Panc1 (cell line): ENCODE results near the gene OR6J1. TPM values are rescaled to one million over a fixed set of nuclear protein-coding genes. Genes with fewer than 3 reads are reported as not detected.

Experiments
- ATAC-seq: fragments of 200-7000 bp; cut with Tn5 transposase; 2 replicates; pipeline ENCODE4 v1.9.1; 2020; ENCODE audit warnings: mild to moderate bottlenecking, moderate library complexity
- BruUV-seq: library from RNA; stranded (reverse); fragments of 400-500 nt; replicated peaks from 2 replicates; lab custom pipeline; 2021; lab: Mats Ljungman, UMichigan
- CTCF ChIA-PET: fragments of 300-600 bp; sonication (Branson Sonifier 250); formaldehyde crosslinking; loops from one replicate; lab custom pipeline; 2022; ENCODE audit warnings: antibody characterized with exemption; lab: Charles Lee
- POLR2A ChIA-PET: fragments of 300-600 bp; sonication (Branson Sonifier 250); formaldehyde crosslinking; loops from one replicate; lab custom pipeline; 2022; ENCODE audit warnings: antibody characterized with exemption; lab: Charles Lee
- DNase-seq: peaks from one replicate; pipeline ENCODE4 v3.0.0-alpha.2; 2010; ENCODE audit warnings: low read depth, low spot score
- H3K27ac ChIP-seq: 2 replicates; pipeline ENCODE4 v1.5.1; 2011; ENCODE audit warnings: mild to moderate bottlenecking, low read length, inconsistent platforms
- H3K27me3 ChIP-seq: fragments of 200-500 bp; sonication (Bioruptor generic); 2 replicates; pipeline ENCODE4 v1.6.0; 2014; ENCODE audit warnings: low read length, inconsistent platforms; ENCODE audit not compliant: control insufficient read depth, insufficient read depth
- H3K36me3 ChIP-seq: fragments of 200-500 bp; sonication (Bioruptor generic); 2 replicates; pipeline ENCODE4 v1.5.1; 2014; ENCODE audit warnings: inconsistent platforms, mild to moderate bottlenecking, low read length, moderate library complexity; ENCODE audit not compliant: control insufficient read depth, insufficient read depth
- H3K4me1 ChIP-seq: 2 replicates; pipeline ENCODE4 v1.5.1; 2011; ENCODE audit warnings: inconsistent platforms, mild to moderate bottlenecking, low read length, moderate library complexity; ENCODE audit not compliant: control insufficient read depth, insufficient read depth
- H3K4me3 ChIP-seq, 2 experiments: 2 replicates each; pipeline ENCODE4 v1.5.1; 2011 to 2012; ENCODE audit warnings: low read depth in 2 of 2, low read length in 2 of 2, mild to moderate bottlenecking in 2 of 2, inconsistent platforms in 1 of 2, moderate library complexity in 1 of 2
- H3K9me3 ChIP-seq: fragments of 200-500 bp; sonication (Bioruptor generic); 2 replicates; pipeline ENCODE4 v1.5.1; 2014; ENCODE audit warnings: low read depth, mild to moderate bottlenecking, inconsistent platforms, low read length, moderate library complexity; ENCODE audit not compliant: control insufficient read depth, insufficient read depth
- POLR2AphosphoS5 ChIP-seq: IDR thresholded peaks from 2 replicates; pipeline ENCODE4 v1.6.1; 2012; ENCODE audit warnings: mild to moderate bottlenecking, low read depth, low read length, moderate library complexity
- SIN3A ChIP-seq: IDR thresholded peaks from 2 replicates; pipeline ENCODE4 v1.6.1; 2012; ENCODE audit warnings: low read depth, mild to moderate bottlenecking, low read length, moderate library complexity, borderline replicate concordance; ENCODE audit not compliant: insufficient read depth
- TCF7L2 ChIP-seq: IDR thresholded peaks from 2 replicates; pipeline ENCODE4 v1.6.1; 2011; ENCODE audit warnings: mild to moderate bottlenecking, low read depth, low read length, inconsistent platforms
- in situ Hi-C: cut with HindIII; loops from 2 replicates; pipeline ENCODE4 v1.10.0; 2016; ENCODE audit warnings: low sequenced_read_pairs, low pct_unique_long_range_greater_than_20kb
- intact Hi-C: fragments of 100-400 bp; cut with micrococcal nuclease; formaldehyde crosslinking; loops from one replicate; pipeline ENCODE4 v1.10.0; 2022; ENCODE audit not compliant: unreplicated experiment
- total RNA-seq: library from RNA; stranded (reverse); gene quantifications from one replicate; pipeline ENCODE4 v1.2.1, GENCODE V29; 2021; ENCODE audit not compliant: unreplicated experiment
- TF ChIP-seq, protein P1 (sequence below), 2 experiments: IDR thresholded peaks; 2 replicates each; pipeline ENCODE4 v1.6.1; 2011 to 2012; ENCODE audit warnings: low read depth in 2 of 2, control low read depth in 1 of 2, low read length in 1 of 2, mild to moderate bottlenecking in 1 of 2, moderate library complexity in 1 of 2; ENCODE audit not compliant: insufficient read depth in 1 of 2
- TF ChIP-seq, protein P2 (sequence below): fragments of 450-650 bp; IDR thresholded peaks from 2 replicates; pipeline ENCODE4 v1.5.1; 2017; ENCODE audit warnings: mild to moderate bottlenecking

The OR6J1 gene
- total RNA-seq, 1 experiment from 2014 or later: not detected

DNA sequence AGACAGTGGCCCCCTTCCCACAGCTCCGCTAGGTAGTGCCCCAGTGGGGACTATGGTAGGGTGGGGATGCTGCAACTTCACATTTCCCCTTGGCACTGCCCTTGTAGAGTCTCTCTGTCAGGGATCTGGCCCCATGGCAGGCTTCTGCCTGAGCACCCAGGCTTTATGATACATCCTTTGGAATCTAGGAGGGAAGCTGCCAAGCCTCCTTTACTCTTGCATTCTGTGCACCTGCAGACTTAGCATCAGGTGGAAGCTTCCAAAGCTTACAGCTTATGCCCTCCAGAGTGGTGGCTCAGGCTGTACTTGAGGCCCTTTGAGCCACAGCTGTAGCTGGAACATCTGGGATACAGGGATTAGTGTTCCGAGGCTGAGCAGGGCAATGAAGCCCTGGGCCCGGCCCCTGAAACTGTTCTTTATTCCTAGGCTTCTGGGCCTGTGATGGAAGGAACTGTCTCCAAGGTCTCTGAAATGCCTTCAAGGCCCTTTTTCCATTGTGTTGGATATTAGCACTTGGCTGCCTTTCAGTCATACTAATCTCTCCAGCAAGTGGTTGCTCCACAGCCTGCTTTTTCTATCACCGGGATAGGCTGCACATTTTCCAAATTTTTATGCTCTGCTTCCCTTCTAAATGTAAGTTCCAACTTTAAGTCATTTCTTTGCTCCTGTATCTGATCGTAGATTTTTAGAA lies 22.2 kb upstream of the OR6J1 start:
- no peaks in the 10 kb centered on the region for H3K36me3 ChIP-seq
- intact Hi-C loops (no loop called here), in situ Hi-C loops (no loop called here)
- ATAC-seq (no peak), DNase-seq (no peak)
- ChIA-PET POLR2A (no interaction called here), CTCF (interaction anchor here (0.5 kb wide), 1 partner anchor 47 kb away, joined by 3 read pairs; no protein-coding TSS in a partner anchor)
- TF ChIP-seq, protein P1, sequence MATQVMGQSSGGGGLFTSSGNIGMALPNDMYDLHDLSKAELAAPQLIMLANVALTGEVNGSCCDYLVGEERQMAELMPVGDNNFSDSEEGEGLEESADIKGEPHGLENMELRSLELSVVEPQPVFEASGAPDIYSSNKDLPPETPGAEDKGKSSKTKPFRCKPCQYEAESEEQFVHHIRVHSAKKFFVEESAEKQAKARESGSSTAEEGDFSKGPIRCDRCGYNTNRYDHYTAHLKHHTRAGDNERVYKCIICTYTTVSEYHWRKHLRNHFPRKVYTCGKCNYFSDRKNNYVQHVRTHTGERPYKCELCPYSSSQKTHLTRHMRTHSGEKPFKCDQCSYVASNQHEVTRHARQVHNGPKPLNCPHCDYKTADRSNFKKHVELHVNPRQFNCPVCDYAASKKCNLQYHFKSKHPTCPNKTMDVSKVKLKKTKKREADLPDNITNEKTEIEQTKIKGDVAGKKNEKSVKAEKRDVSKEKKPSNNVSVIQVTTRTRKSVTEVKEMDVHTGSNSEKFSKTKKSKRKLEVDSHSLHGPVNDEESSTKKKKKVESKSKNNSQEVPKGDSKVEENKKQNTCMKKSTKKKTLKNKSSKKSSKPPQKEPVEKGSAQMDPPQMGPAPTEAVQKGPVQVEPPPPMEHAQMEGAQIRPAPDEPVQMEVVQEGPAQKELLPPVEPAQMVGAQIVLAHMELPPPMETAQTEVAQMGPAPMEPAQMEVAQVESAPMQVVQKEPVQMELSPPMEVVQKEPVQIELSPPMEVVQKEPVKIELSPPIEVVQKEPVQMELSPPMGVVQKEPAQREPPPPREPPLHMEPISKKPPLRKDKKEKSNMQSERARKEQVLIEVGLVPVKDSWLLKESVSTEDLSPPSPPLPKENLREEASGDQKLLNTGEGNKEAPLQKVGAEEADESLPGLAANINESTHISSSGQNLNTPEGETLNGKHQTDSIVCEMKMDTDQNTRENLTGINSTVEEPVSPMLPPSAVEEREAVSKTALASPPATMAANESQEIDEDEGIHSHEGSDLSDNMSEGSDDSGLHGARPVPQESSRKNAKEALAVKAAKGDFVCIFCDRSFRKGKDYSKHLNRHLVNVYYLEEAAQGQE (IDR thresholded peaks at IDR 0.05; ENCODE audit: insufficient read depth in 1 of 2, low read depth in 2 of 2, low read length in 1 of 2): no peak
- TF ChIP-seq TCF7L2: no peak
- no peak for TF ChIP-seq POLR2AphosphoS5
- TF ChIP-seq SIN3A: no peak
- TF ChIP-seq, protein P2, sequence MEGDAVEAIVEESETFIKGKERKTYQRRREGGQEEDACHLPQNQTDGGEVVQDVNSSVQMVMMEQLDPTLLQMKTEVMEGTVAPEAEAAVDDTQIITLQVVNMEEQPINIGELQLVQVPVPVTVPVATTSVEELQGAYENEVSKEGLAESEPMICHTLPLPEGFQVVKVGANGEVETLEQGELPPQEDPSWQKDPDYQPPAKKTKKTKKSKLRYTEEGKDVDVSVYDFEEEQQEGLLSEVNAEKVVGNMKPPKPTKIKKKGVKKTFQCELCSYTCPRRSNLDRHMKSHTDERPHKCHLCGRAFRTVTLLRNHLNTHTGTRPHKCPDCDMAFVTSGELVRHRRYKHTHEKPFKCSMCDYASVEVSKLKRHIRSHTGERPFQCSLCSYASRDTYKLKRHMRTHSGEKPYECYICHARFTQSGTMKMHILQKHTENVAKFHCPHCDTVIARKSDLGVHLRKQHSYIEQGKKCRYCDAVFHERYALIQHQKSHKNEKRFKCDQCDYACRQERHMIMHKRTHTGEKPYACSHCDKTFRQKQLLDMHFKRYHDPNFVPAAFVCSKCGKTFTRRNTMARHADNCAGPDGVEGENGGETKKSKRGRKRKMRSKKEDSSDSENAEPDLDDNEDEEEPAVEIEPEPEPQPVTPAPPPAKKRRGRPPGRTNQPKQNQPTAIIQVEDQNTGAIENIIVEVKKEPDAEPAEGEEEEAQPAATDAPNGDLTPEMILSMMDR: no peak
- H3K9me3 ChIP-seq: no peaks in the 10 kb centered on the region
- no peak overlapping the region for H3K4me3 ChIP-seq
- no peaks in the 10 kb centered on the region for H3K4me1 ChIP-seq
- H3K27me3 ChIP-seq: no peaks in the 10 kb centered on the region
- no peak overlapping the region for H3K27ac ChIP-seq
- BruUV-seq: no TSS peak

DNA sequence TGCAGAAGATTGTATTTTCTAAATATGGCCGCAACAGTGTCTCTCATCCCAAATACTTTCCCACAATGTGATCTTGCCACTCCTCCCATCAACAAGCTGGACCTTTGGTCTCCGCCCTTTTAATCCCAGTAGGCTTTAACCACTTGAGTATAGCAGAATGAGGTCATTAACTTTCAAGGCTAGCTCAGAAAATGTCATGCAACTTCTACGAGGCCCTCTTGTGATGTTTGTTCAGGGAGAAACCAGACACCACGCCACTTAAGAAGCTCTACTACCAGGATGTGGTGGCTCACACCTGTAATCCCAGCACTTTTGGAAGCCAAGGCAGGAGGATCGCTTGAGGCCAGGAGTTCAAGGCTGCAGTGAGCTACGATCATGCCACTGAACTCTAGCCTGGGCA lies 20.1 kb upstream of the OR6J1 start:
- no peak overlapping the region for H3K27ac ChIP-seq
- no TSS peak for BruUV-seq
- TF ChIP-seq SIN3A (no peak), TCF7L2 (no peak), POLR2AphosphoS5 (no peak)
- TF ChIP-seq, protein P2: no peak
- TF ChIP-seq, protein P1 (IDR thresholded peaks at IDR 0.05; ENCODE audit: insufficient read depth in 1 of 2, low read depth in 2 of 2, low read length in 1 of 2): no peak
- no peaks in the 10 kb centered on the region for H3K4me1 ChIP-seq
- in situ Hi-C loops (no loop called here), intact Hi-C loops (no loop called here)
- H3K9me3 ChIP-seq: no peaks in the 10 kb centered on the region
- no peaks in the 10 kb centered on the region for H3K27me3 ChIP-seq
- H3K4me3 ChIP-seq: no peak overlapping the region
- ChIA-PET POLR2A (no interaction called here), CTCF (no interaction called here)
- ATAC-seq: no peak
- no peaks in the 10 kb centered on the region for H3K36me3 ChIP-seq
- DNase-seq: no peak
